Measurements from ENCODE around the gene DTD1.

DTD1 gene

GRCh38 chr20:18609741-18610140, 21.9 kb downstream of the DTD1 start:
- TF ChIP-seq CTCF (IDR thresholded peaks at IDR 0.05; ENCODE audit: control insufficient read depth, insufficient read depth, low read depth, low read length, missing control alignments) = no peak
- H3K4me3 ChIP-seq (ENCODE audit: control insufficient read depth, low read depth, low read length) = no peak overlapping the region
- DNase-seq (ENCODE audit: low read depth) = no peak

DNA sequence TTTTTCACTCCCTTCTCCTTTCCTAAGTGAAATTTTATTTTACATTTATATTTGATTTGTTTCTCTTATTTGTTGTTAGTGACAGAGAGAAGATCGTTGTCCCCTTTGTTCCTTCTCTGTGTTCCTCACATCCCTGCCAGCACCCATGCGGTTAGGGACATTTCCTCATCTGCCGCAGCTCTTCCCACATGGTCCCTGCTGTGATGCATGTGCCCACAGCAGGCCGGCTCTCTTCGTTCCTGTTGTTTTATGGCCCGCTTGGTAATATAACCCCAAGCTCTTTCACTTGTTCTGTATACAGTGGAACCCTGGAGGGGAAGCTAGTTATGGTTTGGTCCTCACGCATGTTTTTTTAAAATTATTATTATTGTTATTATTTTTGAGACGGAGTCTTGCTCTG, 23.6 kb downstream of the DTD1 start:
- DNase-seq (ENCODE audit: low read depth) = no peak
- no peak for TF ChIP-seq CTCF (IDR thresholded peaks at IDR 0.05; ENCODE audit: control insufficient read depth, insufficient read depth, low read depth, low read length, missing control alignments)
- H3K4me3 ChIP-seq (ENCODE audit: control insufficient read depth, low read depth, low read length) = no peak overlapping the region

DNA sequence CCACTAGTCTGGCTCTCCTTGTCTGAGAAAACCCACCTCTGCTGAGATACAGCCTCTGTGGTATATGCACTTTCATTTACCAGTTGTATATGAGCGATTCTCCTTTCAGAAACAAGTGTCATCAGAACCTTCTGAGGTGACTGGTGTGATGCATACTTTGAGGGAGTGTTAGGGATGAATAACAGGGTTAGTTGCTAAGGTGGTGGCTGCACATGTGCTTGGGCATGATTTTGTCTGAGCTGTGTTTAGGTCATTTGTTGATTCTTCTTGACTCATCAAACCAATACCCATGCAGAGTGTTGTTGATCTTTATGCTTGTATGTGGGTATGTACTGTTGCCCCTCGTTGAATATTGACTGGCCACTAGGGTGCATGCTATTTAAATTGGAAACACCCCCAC, 25.7 kb downstream of the DTD1 start:
- DNase-seq (ENCODE audit: low read depth) = no peak
- TF ChIP-seq CTCF (IDR thresholded peaks at IDR 0.05; ENCODE audit: control insufficient read depth, insufficient read depth, low read depth, low read length, missing control alignments) = no peak
- H3K4me3 ChIP-seq (ENCODE audit: control insufficient read depth, low read depth, low read length) = no peak overlapping the region

DNA sequence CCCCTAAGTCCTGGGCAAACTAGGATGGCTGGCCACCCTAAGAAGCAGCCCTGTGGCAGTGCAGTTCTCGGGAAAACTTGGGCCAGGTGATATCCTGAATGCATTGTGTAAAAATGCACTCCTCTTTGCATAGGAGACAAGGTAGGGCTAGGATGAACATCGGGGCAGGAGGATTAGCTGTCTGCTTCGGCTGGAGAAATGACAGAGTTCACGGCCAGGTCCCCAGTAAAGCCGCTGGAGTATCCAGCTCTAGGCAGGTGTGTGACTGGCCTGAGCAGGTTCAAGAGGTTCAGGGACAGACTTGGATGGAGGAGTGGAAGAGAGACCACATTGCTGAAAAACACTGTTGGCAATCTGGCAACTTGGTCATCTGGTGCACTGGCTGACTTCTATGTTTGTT, 26.4 kb downstream of the DTD1 start:
- DNase-seq (ENCODE audit: low read depth) = no peak
- no peak for TF ChIP-seq CTCF (IDR thresholded peaks at IDR 0.05; ENCODE audit: control insufficient read depth, insufficient read depth, low read depth, low read length, missing control alignments)

GRCh38 chr20:18615020-18615650, 27.3 kb downstream of the DTD1 start:
- no peak for DNase-seq (ENCODE audit: low read depth)
- TF ChIP-seq CTCF (IDR thresholded peaks at IDR 0.05; ENCODE audit: control insufficient read depth, insufficient read depth, low read depth, low read length, missing control alignments) = no peak
- H3K4me3 ChIP-seq (ENCODE audit: control insufficient read depth, low read depth, low read length) = no peak overlapping the region

More for the DNA sequence above, 26.4 kb downstream of the DTD1 start:
- no peak overlapping the region for H3K4me3 ChIP-seq (ENCODE audit: control insufficient read depth, low read depth, low read length)

GRCh38 chr20:18621004-18621403, 33.1 kb downstream of the DTD1 start:
- DNase-seq (ENCODE audit: low read depth) = no peak
- TF ChIP-seq CTCF (IDR thresholded peaks at IDR 0.05; ENCODE audit: control insufficient read depth, insufficient read depth, low read depth, low read length, missing control alignments) = no peak
- no peak overlapping the region for H3K4me3 ChIP-seq (ENCODE audit: control insufficient read depth, low read depth, low read length)
